ENCODE data around the gene ART5. TPM values are rescaled to one million over a fixed set of nuclear protein-coding genes. Genes with fewer than 3 reads are reported as not detected.

Gene ART5
- total and polyA plus RNA-seq, 2 of the 4 experiments (the other 2 are of a cell fraction) = not detected

DNA sequence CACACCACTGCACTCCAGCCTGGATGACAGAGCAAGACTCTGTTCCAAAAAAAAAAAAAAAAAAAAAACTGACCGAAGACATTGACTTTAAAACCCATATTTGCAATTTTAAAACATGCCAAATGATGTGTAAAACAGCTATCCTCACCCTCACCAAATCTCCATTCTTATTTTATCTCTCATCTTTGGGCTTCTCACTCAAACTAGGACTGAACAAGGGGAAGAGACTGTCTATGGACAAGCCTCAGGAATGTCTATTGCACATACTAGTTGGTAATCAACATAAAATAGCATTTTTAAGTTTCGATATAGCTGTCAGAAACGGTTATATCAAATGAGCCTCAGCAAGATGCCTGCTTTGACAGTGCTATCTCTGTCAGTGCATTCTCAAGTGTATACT, 37.3 kb upstream of the ART5 start:
- H3K14ac ChIP-seq (replicated peaks; ENCODE audit: low read depth, low read length) = no peak overlapping the region
- dilution Hi-C loops (cut with HindIII; ENCODE audit: low sequenced_read_pairs, unreplicated experiment) (no loop called here), in situ Hi-C loops (cut with MboI; ENCODE audit: low sequenced_read_pairs) (no loop called here), intact Hi-C loops (cut with micrococcal nuclease) (no loop called here)
- H4K5ac ChIP-seq (ENCODE audit: low read depth, low read length) = no peak overlapping the region
- H3K9me1 ChIP-seq (ENCODE audit: insufficient read depth, low read length) = peaks cover 7% of the 10 kb centered on the region
- ChIA-PET CTCF (no interaction called here), POLR2A (ENCODE audit: unreplicated experiment) (no interaction called here)
- H4K20me1 ChIP-seq (ENCODE audit: insufficient read depth, low read length) = no peaks in the 10 kb centered on the region; the same call in 1 of the 2 replicates
- H3K4ac ChIP-seq (ENCODE audit: low read depth, low read length) = no peak overlapping the region
- H3K9ac ChIP-seq (ENCODE audit: low read depth, low read length) = no peak overlapping the region
- no peak overlapping the region for H3K4me2 ChIP-seq (ENCODE audit: low read depth, low read length)
- DNase-seq (no peak), ATAC-seq (ENCODE audit: low read depth) (no peak)
- H3K27me3 ChIP-seq (ENCODE audit: control insufficient read depth, insufficient read depth, low read length) = no peaks in the 10 kb centered on the region
- H2AFZ ChIP-seq (replicated peaks; ENCODE audit: low read length, poor library complexity) = no peak overlapping the region
- no peak overlapping the region for H2BK15ac ChIP-seq (ENCODE audit: low read depth, low read length)
- H3K4me3 ChIP-seq (ENCODE audit: insufficient read depth, low read depth, low read length) = no peak overlapping the region
- H2BK5ac ChIP-seq (ENCODE audit: low read depth, low read length, poor library complexity, severe bottlenecking) = no peak overlapping the region
- H3K18ac ChIP-seq (ENCODE audit: low read depth, low read length) = no peak overlapping the region
- no peak overlapping the region for H3K56ac ChIP-seq (ENCODE audit: extremely low read depth, insufficient read depth, low read length)
- H4K8ac ChIP-seq (ENCODE audit: low read depth in 2 of 2, low read length in 2 of 2) = no peak overlapping the region
- no peaks in the 10 kb centered on the region for H3K9me3 ChIP-seq (ENCODE audit: control insufficient read depth, insufficient read depth, low read length)
- H2AK9ac ChIP-seq (replicated peaks; ENCODE audit: low read depth, low read length, poor library complexity) = no peak overlapping the region
- no peak overlapping the region for H4K91ac ChIP-seq (ENCODE audit: insufficient read depth, low read depth, low read length)
- H2AK5ac ChIP-seq (ENCODE audit: low read depth, low read length) = no peak overlapping the region
- no peak overlapping the region for H3K23ac ChIP-seq (ENCODE audit: low read depth, low read length)
- H3K4me1 ChIP-seq (ENCODE audit: control insufficient read depth, insufficient read depth, low read length) = peaks cover 3% of the 10 kb centered on the region; the same call in 1 of the 2 replicates
- TF ChIP-seq CHD1 (IDR thresholded peaks at IDR 0.05; ENCODE audit: low read depth, low read length) = no peak
- WGBS, 2 experiments (ENCODE audit: extremely low coverage in 2 of 2, insufficient read length in 1 of 2) = 100% methylated on average over 1 of the region's 3 CpGs; no CpG with 5 or more reads in 1 of the 2 experiments
- H3K27ac ChIP-seq (ENCODE audit: insufficient read depth, low read length) = no peak overlapping the region
- H3K79me1 ChIP-seq (ENCODE audit: low read depth in 1 of 2, low read length in 2 of 2) = peaks cover 18% of the 10 kb centered on the region in 2 experiments
- H2BK120ac ChIP-seq (ENCODE audit: low read depth, low read length) = no peak overlapping the region
- H3K36me3 ChIP-seq (ENCODE audit: control insufficient read depth, insufficient read depth, low read length) = peaks cover 60% of the 10 kb centered on the region
- no TSS peak for BruUV-seq (replicated peaks)
- H2BK20ac ChIP-seq (ENCODE audit: low read depth, low read length) = no peak overlapping the region
